ENCODE measurements around the gene HSDL2.
"Not testable (repeated sequence)": the region's sequence is repeated elsewhere in the genome, so short reads cannot be mapped to it uniquely, and the experiment has no call there.

Gene HSDL2

DNA sequence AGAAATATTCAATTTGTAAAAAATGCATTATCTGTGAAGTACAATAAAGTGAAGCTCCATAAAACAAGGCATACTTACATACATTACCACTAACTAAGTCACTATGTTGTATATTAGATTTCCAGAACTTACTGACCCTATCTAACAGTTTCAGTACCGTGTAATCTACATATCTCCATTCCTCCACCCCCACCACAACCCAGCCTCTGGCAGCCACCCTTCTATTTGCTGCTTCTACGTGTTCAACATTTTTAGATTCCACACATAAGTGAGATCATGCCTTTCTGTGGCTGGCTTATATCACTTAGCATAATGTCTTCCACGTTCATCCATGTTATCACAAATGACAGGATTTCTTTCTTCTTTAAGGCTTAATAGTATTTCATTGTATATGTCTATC is 15.1 kb upstream of the HSDL2 start:
- TF ChIP-seq, protein P1, sequence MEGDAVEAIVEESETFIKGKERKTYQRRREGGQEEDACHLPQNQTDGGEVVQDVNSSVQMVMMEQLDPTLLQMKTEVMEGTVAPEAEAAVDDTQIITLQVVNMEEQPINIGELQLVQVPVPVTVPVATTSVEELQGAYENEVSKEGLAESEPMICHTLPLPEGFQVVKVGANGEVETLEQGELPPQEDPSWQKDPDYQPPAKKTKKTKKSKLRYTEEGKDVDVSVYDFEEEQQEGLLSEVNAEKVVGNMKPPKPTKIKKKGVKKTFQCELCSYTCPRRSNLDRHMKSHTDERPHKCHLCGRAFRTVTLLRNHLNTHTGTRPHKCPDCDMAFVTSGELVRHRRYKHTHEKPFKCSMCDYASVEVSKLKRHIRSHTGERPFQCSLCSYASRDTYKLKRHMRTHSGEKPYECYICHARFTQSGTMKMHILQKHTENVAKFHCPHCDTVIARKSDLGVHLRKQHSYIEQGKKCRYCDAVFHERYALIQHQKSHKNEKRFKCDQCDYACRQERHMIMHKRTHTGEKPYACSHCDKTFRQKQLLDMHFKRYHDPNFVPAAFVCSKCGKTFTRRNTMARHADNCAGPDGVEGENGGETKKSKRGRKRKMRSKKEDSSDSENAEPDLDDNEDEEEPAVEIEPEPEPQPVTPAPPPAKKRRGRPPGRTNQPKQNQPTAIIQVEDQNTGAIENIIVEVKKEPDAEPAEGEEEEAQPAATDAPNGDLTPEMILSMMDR (IDR thresholded peaks at IDR 0.05; ENCODE audit: low read depth, low read length): no peak
- no peak overlapping the region for H3K4me3 ChIP-seq (replicated peaks in 1 of 2; ENCODE audit: low read depth in 2 of 2, low read length in 2 of 2)
- DNase-seq (ENCODE audit: low read depth in 2 of 2): no peak

DNA sequence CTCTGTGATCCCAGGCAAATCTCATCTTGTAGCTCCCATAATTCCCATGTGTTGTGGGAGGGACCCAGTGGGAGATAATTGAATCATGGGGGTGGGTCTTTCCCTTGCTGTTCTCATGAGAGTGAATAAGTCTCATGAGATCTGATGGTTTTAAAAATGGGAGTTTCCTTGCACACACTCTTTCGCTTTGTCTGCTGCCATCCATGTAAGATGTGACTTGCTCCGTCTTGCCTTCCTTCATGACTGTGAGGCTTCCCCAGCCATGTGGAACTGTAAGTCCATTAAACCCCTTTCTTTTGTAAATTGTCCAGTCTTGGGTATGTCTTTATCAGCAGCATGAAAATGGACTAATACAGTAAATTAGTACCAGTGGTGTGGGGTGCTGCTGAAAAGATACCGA is 14.7 kb upstream of the HSDL2 start:
- not testable (repeated sequence) for DNase-seq (ENCODE audit: low read depth in 2 of 2); H3K4me3 ChIP-seq (replicated peaks in 1 of 2; ENCODE audit: low read depth in 2 of 2, low read length in 2 of 2)

DNA sequence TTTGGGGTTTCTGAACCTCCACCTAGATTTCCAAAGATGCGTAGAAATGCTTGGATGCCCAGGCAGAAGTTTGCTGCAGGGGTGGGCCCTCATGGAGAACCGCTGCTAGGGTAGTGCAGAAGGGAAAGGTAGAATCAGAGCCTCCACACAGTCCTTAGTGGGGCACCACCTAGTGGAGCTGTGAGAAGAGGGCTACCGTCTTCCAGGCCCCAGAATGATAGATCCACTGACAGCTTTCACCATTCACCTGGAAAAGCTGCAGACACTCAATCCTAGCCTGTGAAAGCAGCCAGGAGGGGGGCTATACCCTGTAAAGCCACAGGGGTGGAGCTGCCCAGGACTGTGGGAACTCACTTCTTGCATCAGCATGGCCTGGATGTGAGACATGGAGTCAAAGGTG is 13.3 kb upstream of the HSDL2 start:
- DNase-seq (ENCODE audit: low read depth in 2 of 2): peak in 1 of 2 donors; percentile 7
- TF ChIP-seq, protein P1 (IDR thresholded peaks at IDR 0.05; ENCODE audit: low read depth, low read length): peak; percentile 17
- no peak overlapping the region for H3K4me3 ChIP-seq (replicated peaks in 1 of 2; ENCODE audit: low read depth in 2 of 2, low read length in 2 of 2)

DNA sequence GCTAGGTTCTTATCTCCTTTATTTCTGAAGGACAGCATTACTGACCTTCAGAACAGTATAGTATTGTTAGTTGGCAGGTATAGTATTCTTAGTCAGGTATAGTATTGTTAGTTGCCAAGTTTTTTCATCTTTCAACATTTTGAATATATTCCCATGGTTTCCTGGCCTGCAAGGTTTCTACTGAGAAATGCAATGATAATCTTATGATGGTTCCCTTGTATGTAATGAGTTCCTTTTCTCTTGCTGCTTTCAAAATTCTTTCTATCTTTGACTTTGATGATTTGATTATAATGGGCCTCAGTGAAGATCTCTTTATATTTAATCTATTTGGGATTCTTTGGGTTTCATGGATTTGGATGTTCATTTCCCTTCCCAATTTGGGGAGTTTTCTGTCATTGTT is 12.4 kb upstream of the HSDL2 start:
- no peak for DNase-seq (ENCODE audit: low read depth in 2 of 2)
- H3K4me3 ChIP-seq (replicated peaks in 1 of 2; ENCODE audit: low read depth in 2 of 2, low read length in 2 of 2): no peak overlapping the region
- TF ChIP-seq, protein P1 (IDR thresholded peaks at IDR 0.05; ENCODE audit: low read depth, low read length): no peak

DNA sequence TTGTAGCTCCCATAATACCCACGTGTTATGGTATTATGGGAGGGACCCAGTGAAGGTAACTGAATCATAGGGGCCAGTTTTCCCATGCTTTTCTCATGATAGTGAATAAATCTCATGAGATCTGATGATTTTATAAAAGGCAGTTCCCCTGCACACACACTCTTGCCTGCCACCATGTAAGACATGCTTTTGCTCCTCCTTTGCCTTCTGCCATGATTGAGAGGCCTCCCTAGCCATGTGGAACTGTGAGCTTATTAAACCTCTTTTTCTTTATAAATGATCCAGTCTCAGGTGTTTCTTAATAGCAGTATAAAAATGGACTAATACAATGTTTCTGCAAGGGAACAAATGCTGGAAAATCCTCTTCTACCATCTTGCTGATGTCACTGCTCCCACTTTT is 10.1 kb upstream of the HSDL2 start:
- TF ChIP-seq, protein P1 (IDR thresholded peaks at IDR 0.05; ENCODE audit: low read depth, low read length): no peak

DNA sequence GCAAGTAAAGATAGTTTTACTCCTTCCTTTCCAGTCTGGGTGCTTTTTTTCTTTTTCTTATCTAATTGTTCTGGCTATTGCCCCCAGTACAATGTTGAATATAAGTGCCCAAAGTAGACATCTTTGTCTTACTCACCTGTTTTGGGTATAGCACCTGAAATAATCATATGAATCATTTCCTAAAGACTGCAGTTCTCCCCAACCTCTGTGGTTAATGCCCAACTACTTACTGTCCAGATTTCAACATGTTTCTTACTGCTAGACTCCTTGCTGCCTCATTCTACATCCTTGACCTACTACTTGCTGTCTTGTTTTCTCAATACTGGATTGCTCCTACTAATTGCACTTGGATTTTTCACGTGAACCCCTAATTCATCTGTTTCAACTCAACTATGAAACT is 8.8 kb upstream of the HSDL2 start:
- TF ChIP-seq, protein P1 (IDR thresholded peaks at IDR 0.05; ENCODE audit: low read depth, low read length): no peak
- H3K4me3 ChIP-seq (replicated peaks in 1 of 2; ENCODE audit: low read depth in 2 of 2, low read length in 2 of 2): no peak overlapping the region
- DNase-seq (ENCODE audit: low read depth in 2 of 2): no peak

More for the DNA sequence above, 10.1 kb upstream of the HSDL2 start:
- DNase-seq (ENCODE audit: low read depth in 2 of 2): no peak
- H3K4me3 ChIP-seq (replicated peaks in 1 of 2; ENCODE audit: low read depth in 2 of 2, low read length in 2 of 2): no peak overlapping the region

DNA sequence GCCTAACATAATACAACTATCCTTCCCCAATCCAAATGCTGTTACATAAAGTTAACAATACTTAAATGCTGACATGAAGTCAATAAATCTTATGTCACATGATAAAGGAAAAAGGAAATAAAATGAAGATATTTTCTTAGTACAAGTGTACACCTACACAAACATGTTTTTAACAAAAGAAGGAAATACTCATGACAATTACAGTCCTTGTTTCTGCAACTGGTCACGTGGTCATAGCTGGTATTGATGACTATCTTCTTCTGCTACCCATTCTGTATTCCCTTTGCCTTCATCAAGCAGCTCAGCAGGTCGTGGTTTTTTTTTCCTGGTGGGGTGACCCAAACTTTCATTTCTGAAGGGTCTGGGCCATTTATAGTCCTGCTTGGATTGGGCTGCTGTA is 6.2 kb upstream of the HSDL2 start:
- not testable (repeated sequence) for DNase-seq (ENCODE audit: low read depth in 2 of 2); H3K4me3 ChIP-seq (replicated peaks in 1 of 2; ENCODE audit: low read depth in 2 of 2, low read length in 2 of 2)

DNA sequence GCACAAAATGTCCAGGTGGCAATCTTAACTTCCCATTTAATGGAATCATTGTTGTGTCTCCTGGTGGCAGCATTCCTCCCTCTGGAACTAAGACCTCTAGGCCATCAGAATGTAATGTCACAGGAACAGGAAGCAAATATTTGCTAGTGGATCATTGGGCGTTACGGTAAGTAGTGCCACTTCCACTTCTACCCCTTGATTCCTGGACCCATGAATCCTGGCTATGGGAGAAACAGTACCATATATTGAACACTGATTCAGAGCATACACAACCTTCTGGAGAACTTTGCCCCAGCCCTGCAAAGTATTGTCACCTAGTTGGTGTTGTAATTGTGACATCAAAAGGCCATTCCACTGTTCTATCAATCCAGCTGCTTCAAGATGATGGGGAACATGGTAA is 5.7 kb upstream of the HSDL2 start:
- H3K4me3 ChIP-seq (replicated peaks in 1 of 2; ENCODE audit: low read depth in 2 of 2, low read length in 2 of 2); DNase-seq (ENCODE audit: low read depth in 2 of 2): not testable (repeated sequence)

DNA sequence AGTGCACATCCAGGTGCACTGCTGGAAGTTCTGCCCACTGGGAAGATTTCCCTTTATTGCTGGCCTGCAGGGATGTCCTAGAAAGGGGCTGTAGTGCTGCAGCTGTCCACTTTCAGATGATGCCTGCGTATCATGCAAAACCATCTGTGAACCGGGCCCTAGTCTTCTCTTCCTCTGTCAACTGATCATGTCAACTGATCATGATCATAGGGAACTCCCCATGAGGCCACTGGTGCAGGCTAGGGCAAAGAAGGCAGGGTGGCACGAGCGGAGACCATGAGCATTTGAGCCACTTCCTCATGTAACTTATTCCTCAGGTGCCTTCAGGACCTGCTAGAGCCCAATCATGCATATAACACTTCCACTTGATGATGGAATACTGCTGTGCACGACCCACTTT is 4.5 kb upstream of the HSDL2 start:
- no peak for DNase-seq (ENCODE audit: low read depth in 2 of 2)
- TF ChIP-seq, protein P1 (IDR thresholded peaks at IDR 0.05; ENCODE audit: low read depth, low read length): no peak
- no peak overlapping the region for H3K4me3 ChIP-seq (replicated peaks in 1 of 2; ENCODE audit: low read depth in 2 of 2, low read length in 2 of 2)
